Smooth muscle cell (in vitro differentiated cells): ENCODE data around the gene FYTTD1. TPM values are rescaled to one million over a fixed set of nuclear protein-coding genes. Genes with fewer than 3 reads are reported as not detected.

Experiments used
- DNase-seq: peaks from one replicate; lab custom pipeline; 2025; ENCODE audit not compliant: unreplicated experiment; lab: John Stamatoyannopoulos, UW
- H2AFZ ChIP-seq: fragments of 200-600 bp; sonication (generic); 2 replicates; pipeline ENCODE4 v1.6.0; 2016; ENCODE audit warnings: antibody characterized with exemption, low read depth, mild to moderate bottlenecking
- H3F3A ChIP-seq: fragments of 200-600 bp; sonication (generic); 2 replicates; pipeline ENCODE4 v1.6.0; 2017; ENCODE audit warnings: antibody characterized with exemption, low read depth
- H3K27ac ChIP-seq: fragments of 200-600 bp; sonication (generic); 2 replicates; pipeline ENCODE4 v1.5.1; 2016; ENCODE audit warnings: low read depth, mild to moderate bottlenecking
- H3K27me3 ChIP-seq: fragments of 200-600 bp; sonication (generic); 2 replicates; pipeline ENCODE4 v1.6.1; 2016; ENCODE audit warnings: low read depth, mild to moderate bottlenecking
- H3K36me3 ChIP-seq: fragments of 200-600 bp; sonication (generic); 2 replicates; pipeline ENCODE4 v1.5.1; 2016; ENCODE audit warnings: low read depth
- H3K4me1 ChIP-seq: fragments of 200-600 bp; sonication (generic); 2 replicates; pipeline ENCODE4 v1.5.1; 2016; ENCODE audit warnings: low read depth
- H3K4me2 ChIP-seq: fragments of 200-600 bp; sonication (generic); 2 replicates; pipeline ENCODE4 v1.6.0; 2016; ENCODE audit warnings: mild to moderate bottlenecking
- H3K4me3 ChIP-seq: fragments of 200-600 bp; sonication (generic); 2 replicates; pipeline ENCODE4 v1.5.1; 2016; ENCODE audit warnings: mild to moderate bottlenecking
- H3K79me2 ChIP-seq: fragments of 200-600 bp; sonication (generic); 2 replicates; pipeline ENCODE4 v1.6.0; 2016; ENCODE audit warnings: low read depth, mild to moderate bottlenecking
- H3K9ac ChIP-seq: fragments of 200-600 bp; sonication (generic); 2 replicates; pipeline ENCODE4 v1.6.0; 2016; ENCODE audit warnings: low read depth
- H3K9me3 ChIP-seq: fragments of 200-600 bp; sonication (generic); replicated peaks from 2 replicates; pipeline ENCODE4 v1.5.1; 2016; ENCODE audit warnings: low read depth
- H4K20me1 ChIP-seq: fragments of 200-600 bp; sonication (generic); 2 replicates; pipeline ENCODE4 v1.6.0; 2016; ENCODE audit warnings: low read depth
- WGBS: methylation state at CpG from one replicate; pipeline ENCODE4 v1.1.7; 2016; ENCODE audit warnings: low lambda C conversion rate; 5-methylcytosine and 5-hydroxymethylcytosine counted together
- polyA plus RNA-seq: library from polyadenylated mRNA; unstranded; fragments of >200 nt; fragmentation: Nextera tagmentation; extraction: Ambion mirVana; gene quantifications from 2 replicates; pipeline ENCODE4 v1.2.1, GENCODE V29; 2016
- total RNA-seq: library from RNA; depleted of rRNA; stranded (reverse); fragments of >200 nt; gene quantifications from 2 replicates; pipeline ENCODE4 v1.2.3, GENCODE V29; 2014
- TF ChIP-seq, protein P1 (sequence below): fragments of 200-600 bp; sonication (generic); IDR thresholded peaks from 2 replicates; pipeline ENCODE4 v1.5.1; 2017; ENCODE audit warnings: borderline replicate concordance, mild to moderate bottlenecking, antibody characterized with exemption; ENCODE audit not compliant: insufficient read depth, poor library complexity, severe bottlenecking

FYTTD1 gene
- total and polyA plus RNA-seq, 2 experiments from 2014 or later: 32.7 to 33.2 TPM

DNA sequence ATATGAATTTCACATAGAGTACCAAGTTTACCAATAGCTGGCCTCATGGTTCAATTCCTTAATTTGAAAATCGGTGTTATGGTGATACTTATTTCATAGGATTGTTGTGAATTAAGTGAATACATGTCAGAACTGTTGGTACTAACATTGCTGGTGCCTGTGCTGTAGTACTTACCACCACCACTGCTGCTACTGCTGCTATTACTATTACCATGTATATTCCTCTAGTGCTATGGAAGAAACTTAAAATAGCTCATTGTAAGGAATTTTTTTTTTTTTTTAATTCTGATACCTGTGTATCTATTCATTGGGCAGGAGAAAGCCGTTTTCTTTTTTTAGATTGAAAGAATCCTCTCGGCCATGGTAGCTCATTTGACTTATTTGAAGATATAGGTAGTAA is 3.6 kb downstream of the FYTTD1 start:
- Histone ChIP-seq H3K27me3 (no peaks in the 10 kb centered on the region), H3K9me3 (no peaks in the 10 kb centered on the region), H3K9ac (no peak overlapping the region), H3K36me3 (peaks cover 7% of the 10 kb centered on the region), H3F3A (peaks cover 22% of the 10 kb centered on the region), H4K20me1 (peaks cover 69% of the 10 kb centered on the region), H3K79me2 (peaks cover 72% of the 10 kb centered on the region), H3K4me3 (no peak overlapping the region), H3K27ac (no peak overlapping the region), H3K4me2 (no peak overlapping the region), H2AFZ (no peak overlapping the region), H3K4me1 (no peaks in the 10 kb centered on the region)
- TF ChIP-seq, protein P1, sequence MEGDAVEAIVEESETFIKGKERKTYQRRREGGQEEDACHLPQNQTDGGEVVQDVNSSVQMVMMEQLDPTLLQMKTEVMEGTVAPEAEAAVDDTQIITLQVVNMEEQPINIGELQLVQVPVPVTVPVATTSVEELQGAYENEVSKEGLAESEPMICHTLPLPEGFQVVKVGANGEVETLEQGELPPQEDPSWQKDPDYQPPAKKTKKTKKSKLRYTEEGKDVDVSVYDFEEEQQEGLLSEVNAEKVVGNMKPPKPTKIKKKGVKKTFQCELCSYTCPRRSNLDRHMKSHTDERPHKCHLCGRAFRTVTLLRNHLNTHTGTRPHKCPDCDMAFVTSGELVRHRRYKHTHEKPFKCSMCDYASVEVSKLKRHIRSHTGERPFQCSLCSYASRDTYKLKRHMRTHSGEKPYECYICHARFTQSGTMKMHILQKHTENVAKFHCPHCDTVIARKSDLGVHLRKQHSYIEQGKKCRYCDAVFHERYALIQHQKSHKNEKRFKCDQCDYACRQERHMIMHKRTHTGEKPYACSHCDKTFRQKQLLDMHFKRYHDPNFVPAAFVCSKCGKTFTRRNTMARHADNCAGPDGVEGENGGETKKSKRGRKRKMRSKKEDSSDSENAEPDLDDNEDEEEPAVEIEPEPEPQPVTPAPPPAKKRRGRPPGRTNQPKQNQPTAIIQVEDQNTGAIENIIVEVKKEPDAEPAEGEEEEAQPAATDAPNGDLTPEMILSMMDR: no peak
- DNase-seq: no peak
- 99% methylated on average over 3 of the region's 3 CpGs for WGBS

DNA sequence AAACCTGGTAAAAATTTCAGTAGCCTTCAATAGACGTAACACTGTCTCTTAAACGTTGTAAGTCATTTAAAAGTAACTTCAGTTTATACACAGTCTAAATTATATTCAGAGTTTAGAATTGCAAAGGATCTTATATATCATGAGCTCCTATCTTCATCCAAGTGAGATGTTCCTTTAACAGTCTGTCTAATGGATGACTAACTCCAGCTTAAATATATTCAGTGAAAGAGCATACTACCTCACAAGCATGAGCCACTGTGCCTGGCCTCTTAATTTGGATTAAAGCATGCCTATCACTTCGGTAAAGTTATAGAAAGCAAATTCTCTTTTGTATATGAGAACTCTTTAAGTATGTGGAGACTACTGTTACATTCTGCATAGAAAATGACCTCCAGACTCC is 7.0 kb downstream of the FYTTD1 start:
- no peaks in the 10 kb centered on the region for H3K27me3 ChIP-seq
- no peaks in the 10 kb centered on the region for H3F3A ChIP-seq
- peaks cover 84% of the 10 kb centered on the region for H4K20me1 ChIP-seq
- no peaks in the 10 kb centered on the region for H3K4me1 ChIP-seq
- WGBS: 95% methylated on average over 3 of the region's 3 CpGs
- no peak overlapping the region for H2AFZ ChIP-seq
- no peaks in the 10 kb centered on the region for H3K9me3 ChIP-seq
- H3K4me2 ChIP-seq: no peak overlapping the region
- peaks cover 95% of the 10 kb centered on the region for H3K79me2 ChIP-seq
- no peak overlapping the region for H3K9ac ChIP-seq
- peaks cover 17% of the 10 kb centered on the region for H3K36me3 ChIP-seq
- no peak for DNase-seq
- H3K4me3 ChIP-seq: no peak overlapping the region
- no peak overlapping the region for H3K27ac ChIP-seq
- TF ChIP-seq, protein P1: no peak

DNA sequence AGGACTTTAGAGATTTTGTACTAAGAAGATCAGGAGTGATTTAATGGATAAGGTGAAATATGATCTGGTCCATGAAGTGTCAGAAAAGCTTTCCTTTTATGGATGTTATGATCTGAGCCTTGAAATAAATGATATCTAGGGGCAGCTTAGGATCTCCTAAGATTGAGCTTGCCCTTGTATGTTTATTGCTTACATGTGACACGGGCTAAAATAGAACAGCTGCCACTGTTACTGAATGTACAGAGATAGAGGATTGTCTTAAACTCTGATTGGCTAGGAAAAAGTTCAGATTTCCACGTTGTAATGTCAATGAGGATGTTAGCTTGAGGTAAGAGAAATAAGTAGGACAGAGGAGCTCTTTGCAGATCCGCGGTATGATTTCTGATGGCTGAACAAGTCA is 8.8 kb downstream of the FYTTD1 start:
- peaks cover 91% of the 10 kb centered on the region for H3K79me2 ChIP-seq
- H3F3A ChIP-seq: no peaks in the 10 kb centered on the region
- WGBS: 97% methylated on average over 4 of the region's 4 CpGs
- DNase-seq: no peak
- H2AFZ ChIP-seq: no peak overlapping the region
- H3K27ac ChIP-seq: no peak overlapping the region
- H3K9me3 ChIP-seq: no peaks in the 10 kb centered on the region
- no peak overlapping the region for H3K4me3 ChIP-seq
- no peaks in the 10 kb centered on the region for H3K27me3 ChIP-seq
- H3K4me1 ChIP-seq: no peaks in the 10 kb centered on the region
- H3K36me3 ChIP-seq: peaks cover 17% of the 10 kb centered on the region
- H3K4me2 ChIP-seq: no peak overlapping the region
- no peak overlapping the region for H3K9ac ChIP-seq
- TF ChIP-seq, protein P1: no peak
- peaks cover 80% of the 10 kb centered on the region for H4K20me1 ChIP-seq

DNA sequence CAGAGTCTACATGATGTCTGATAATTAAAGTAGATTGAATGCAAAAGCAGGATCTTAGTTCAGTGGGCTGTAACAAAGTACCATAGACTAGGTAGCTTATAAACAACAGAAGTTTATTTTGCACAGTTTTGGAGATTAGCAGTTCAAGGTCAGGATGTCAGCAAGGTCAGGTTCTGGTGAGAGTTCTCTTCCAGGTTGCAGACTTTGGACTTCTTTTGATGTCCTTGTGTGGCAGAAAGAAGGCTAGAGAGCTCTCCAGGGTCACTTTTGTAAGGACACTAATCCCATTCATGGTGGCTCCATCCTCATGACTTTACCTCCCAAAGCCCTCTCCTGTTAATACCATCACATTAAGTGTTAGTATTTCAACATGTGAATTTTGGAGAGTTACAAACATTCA is 12.1 kb downstream of the FYTTD1 start:
- TF ChIP-seq, protein P1: no peak
- Histone ChIP-seq H3K79me2 (peaks cover 60% of the 10 kb centered on the region), H4K20me1 (peaks cover 55% of the 10 kb centered on the region), H3K27me3 (no peaks in the 10 kb centered on the region), H3K27ac (no peak overlapping the region), H3K9ac (no peak overlapping the region), H2AFZ (no peak overlapping the region), H3K36me3 (peaks cover 17% of the 10 kb centered on the region), H3F3A (no peaks in the 10 kb centered on the region), H3K4me2 (no peak overlapping the region), H3K4me3 (no peak overlapping the region), H3K9me3 (no peaks in the 10 kb centered on the region), H3K4me1 (no peaks in the 10 kb centered on the region)
- no peak for DNase-seq
